Mammary epithelial cell (primary cell): ENCODE measurements around the gene GPR158.

Source experiments
- CTCF ChIP-seq, 2 donors: IDR thresholded peaks in 1 of 2; conservative IDR thresholded peaks in 1 of 2; 2 replicates each; pipeline ENCODE4 v1.5.1; 2011 to 2012; ENCODE audit warnings: inconsistent platforms in 2 of 2, low read length in 2 of 2, mild to moderate bottlenecking in 2 of 2, control low read depth in 1 of 2, low read depth in 1 of 2; ENCODE audit not compliant: insufficient read depth in 1 of 2; ENCODE audit errors: extremely low read depth in 1 of 2
- EZH2 ChIP-seq: IDR thresholded peaks from 2 replicates; pipeline ENCODE4 v1.6.1; 2012; ENCODE audit warnings: low read length, inconsistent platforms, borderline replicate concordance

DNA sequence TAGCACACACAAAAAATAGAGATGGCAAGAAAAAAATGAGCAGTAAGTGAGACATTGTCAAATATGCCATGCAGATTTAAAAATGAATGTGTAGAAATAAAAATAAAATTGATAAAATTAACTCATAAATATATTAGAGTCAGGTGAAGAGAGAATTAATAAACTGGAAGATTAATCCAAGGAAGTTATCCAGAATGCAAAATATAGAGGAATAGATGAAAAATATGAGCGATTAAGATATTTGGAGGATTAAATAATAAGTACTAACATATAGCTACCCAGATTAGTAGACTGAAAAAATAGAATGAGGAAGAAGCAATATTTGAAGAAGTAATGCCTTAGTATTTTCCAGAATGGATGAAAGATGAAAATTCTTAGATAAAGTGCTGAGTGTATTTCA is 103.4 kb downstream of the GPR158 start:
- TF ChIP-seq CTCF (conservative IDR thresholded peaks at IDR 0.05 in 1 of 2, IDR thresholded peaks at IDR 0.05 in 1 of 2; ENCODE audit: extremely low read depth in 1 of 2, insufficient read depth in 1 of 2, low read depth in 1 of 2, low read length in 2 of 2) (no peak), EZH2 (no peak)
